Smooth muscle cell (in vitro differentiated cells): ENCODE results near the gene ZNF330. TPM values are rescaled to one million over a fixed set of nuclear protein-coding genes. Genes with fewer than 3 reads are reported as not detected.

Experiments
- DNase-seq: peaks from one replicate; lab custom pipeline; 2025; ENCODE audit not compliant: unreplicated experiment; lab: John Stamatoyannopoulos, UW
- H2AFZ ChIP-seq: fragments of 200-600 bp; sonication (generic); 2 replicates; pipeline ENCODE4 v1.6.0; 2016; ENCODE audit warnings: antibody characterized with exemption, low read depth, mild to moderate bottlenecking
- H3F3A ChIP-seq: fragments of 200-600 bp; sonication (generic); 2 replicates; pipeline ENCODE4 v1.6.0; 2017; ENCODE audit warnings: antibody characterized with exemption, low read depth
- H3K27ac ChIP-seq: fragments of 200-600 bp; sonication (generic); 2 replicates; pipeline ENCODE4 v1.5.1; 2016; ENCODE audit warnings: low read depth, mild to moderate bottlenecking
- H3K27me3 ChIP-seq: fragments of 200-600 bp; sonication (generic); 2 replicates; pipeline ENCODE4 v1.6.1; 2016; ENCODE audit warnings: low read depth, mild to moderate bottlenecking
- H3K36me3 ChIP-seq: fragments of 200-600 bp; sonication (generic); 2 replicates; pipeline ENCODE4 v1.5.1; 2016; ENCODE audit warnings: low read depth
- H3K4me1 ChIP-seq: fragments of 200-600 bp; sonication (generic); 2 replicates; pipeline ENCODE4 v1.5.1; 2016; ENCODE audit warnings: low read depth
- H3K4me2 ChIP-seq: fragments of 200-600 bp; sonication (generic); 2 replicates; pipeline ENCODE4 v1.6.0; 2016; ENCODE audit warnings: mild to moderate bottlenecking
- H3K4me3 ChIP-seq: fragments of 200-600 bp; sonication (generic); 2 replicates; pipeline ENCODE4 v1.5.1; 2016; ENCODE audit warnings: mild to moderate bottlenecking
- H3K79me2 ChIP-seq: fragments of 200-600 bp; sonication (generic); 2 replicates; pipeline ENCODE4 v1.6.0; 2016; ENCODE audit warnings: low read depth, mild to moderate bottlenecking
- H3K9ac ChIP-seq: fragments of 200-600 bp; sonication (generic); 2 replicates; pipeline ENCODE4 v1.6.0; 2016; ENCODE audit warnings: low read depth
- H3K9me3 ChIP-seq: fragments of 200-600 bp; sonication (generic); replicated peaks from 2 replicates; pipeline ENCODE4 v1.5.1; 2016; ENCODE audit warnings: low read depth
- H4K20me1 ChIP-seq: fragments of 200-600 bp; sonication (generic); 2 replicates; pipeline ENCODE4 v1.6.0; 2016; ENCODE audit warnings: low read depth
- WGBS: methylation state at CpG from one replicate; pipeline ENCODE4 v1.1.7; 2016; ENCODE audit warnings: low lambda C conversion rate; 5-methylcytosine and 5-hydroxymethylcytosine counted together
- polyA plus RNA-seq: library from polyadenylated mRNA; unstranded; fragments of >200 nt; fragmentation: Nextera tagmentation; extraction: Ambion mirVana; gene quantifications from 2 replicates; pipeline ENCODE4 v1.2.1, GENCODE V29; 2016
- total RNA-seq: library from RNA; depleted of rRNA; stranded (reverse); fragments of >200 nt; gene quantifications from 2 replicates; pipeline ENCODE4 v1.2.3, GENCODE V29; 2014
- TF ChIP-seq, protein P1 (sequence below): fragments of 200-600 bp; sonication (generic); IDR thresholded peaks from 2 replicates; pipeline ENCODE4 v1.5.1; 2017; ENCODE audit warnings: borderline replicate concordance, mild to moderate bottlenecking, antibody characterized with exemption; ENCODE audit not compliant: insufficient read depth, poor library complexity, severe bottlenecking

Gene ZNF330
- total and polyA plus RNA-seq, 2 experiments from 2014 or later, result 23.8 to 26.8 TPM

DNA sequence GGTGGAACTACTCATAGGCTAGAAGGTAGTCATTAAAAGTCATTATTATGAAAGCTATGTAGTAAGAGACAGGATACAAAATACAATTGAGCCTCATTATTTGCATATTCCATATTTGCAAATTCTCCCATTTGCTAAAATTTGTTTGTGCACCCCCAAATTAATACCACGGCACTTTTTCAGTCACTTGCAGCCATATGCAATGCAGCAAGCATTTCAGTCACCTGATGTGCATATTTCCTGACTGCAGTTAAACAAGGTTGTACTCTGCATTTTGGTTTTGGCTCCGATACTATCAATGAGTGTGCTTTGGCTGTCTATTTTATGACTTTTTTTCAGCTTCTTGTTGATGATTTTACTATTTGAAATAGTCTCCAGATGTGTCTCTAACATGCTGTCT lies 62.9 kb downstream of the ZNF330 start:
- no peaks in the 10 kb centered on the region for H3K79me2 ChIP-seq
- H3K9me3 ChIP-seq, result no peaks in the 10 kb centered on the region
- H3K4me2 ChIP-seq, result no peak overlapping the region
- no peaks in the 10 kb centered on the region for H3K36me3 ChIP-seq
- no peaks in the 10 kb centered on the region for H4K20me1 ChIP-seq
- no peak overlapping the region for H2AFZ ChIP-seq
- no peak overlapping the region for H3K9ac ChIP-seq
- TF ChIP-seq, protein P1, sequence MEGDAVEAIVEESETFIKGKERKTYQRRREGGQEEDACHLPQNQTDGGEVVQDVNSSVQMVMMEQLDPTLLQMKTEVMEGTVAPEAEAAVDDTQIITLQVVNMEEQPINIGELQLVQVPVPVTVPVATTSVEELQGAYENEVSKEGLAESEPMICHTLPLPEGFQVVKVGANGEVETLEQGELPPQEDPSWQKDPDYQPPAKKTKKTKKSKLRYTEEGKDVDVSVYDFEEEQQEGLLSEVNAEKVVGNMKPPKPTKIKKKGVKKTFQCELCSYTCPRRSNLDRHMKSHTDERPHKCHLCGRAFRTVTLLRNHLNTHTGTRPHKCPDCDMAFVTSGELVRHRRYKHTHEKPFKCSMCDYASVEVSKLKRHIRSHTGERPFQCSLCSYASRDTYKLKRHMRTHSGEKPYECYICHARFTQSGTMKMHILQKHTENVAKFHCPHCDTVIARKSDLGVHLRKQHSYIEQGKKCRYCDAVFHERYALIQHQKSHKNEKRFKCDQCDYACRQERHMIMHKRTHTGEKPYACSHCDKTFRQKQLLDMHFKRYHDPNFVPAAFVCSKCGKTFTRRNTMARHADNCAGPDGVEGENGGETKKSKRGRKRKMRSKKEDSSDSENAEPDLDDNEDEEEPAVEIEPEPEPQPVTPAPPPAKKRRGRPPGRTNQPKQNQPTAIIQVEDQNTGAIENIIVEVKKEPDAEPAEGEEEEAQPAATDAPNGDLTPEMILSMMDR, result no peak
- no peaks in the 10 kb centered on the region for H3K27me3 ChIP-seq
- no peaks in the 10 kb centered on the region for H3K4me1 ChIP-seq
- WGBS, result 92% methylated on average over 2 of the region's 2 CpGs
- H3F3A ChIP-seq, result no peaks in the 10 kb centered on the region
- no peak for DNase-seq
- H3K4me3 ChIP-seq, result no peak overlapping the region
- no peak overlapping the region for H3K27ac ChIP-seq

Other genes with a start within 250 kb of the ZNF330 start
- 1.1 and 2.2 TPM in 2 replicates for gene RNF150, start 87.4 kb upstream of the ZNF330 start, total RNA-seq
- gene RNF150, start 87.4 kb upstream of the ZNF330 start, polyA plus RNA-seq, result 0.09 and 0.74 TPM in 2 replicates